GM19351 (cell line): ENCODE data around the gene POU3F3.

ENCODE experiments used
- ATAC-seq: cut with Tn5 transposase; IDR thresholded peaks from one replicate; pipeline ENCODE4 v1.9.1; 2021; ENCODE audit warnings: mild to moderate bottlenecking, moderate library complexity; ENCODE audit not compliant: unreplicated experiment

Gene POU3F3

GRCh38 chr2:104859766-104860450 lies 6.0 kb downstream of the POU3F3 start:
- no peak for ATAC-seq

DNA sequence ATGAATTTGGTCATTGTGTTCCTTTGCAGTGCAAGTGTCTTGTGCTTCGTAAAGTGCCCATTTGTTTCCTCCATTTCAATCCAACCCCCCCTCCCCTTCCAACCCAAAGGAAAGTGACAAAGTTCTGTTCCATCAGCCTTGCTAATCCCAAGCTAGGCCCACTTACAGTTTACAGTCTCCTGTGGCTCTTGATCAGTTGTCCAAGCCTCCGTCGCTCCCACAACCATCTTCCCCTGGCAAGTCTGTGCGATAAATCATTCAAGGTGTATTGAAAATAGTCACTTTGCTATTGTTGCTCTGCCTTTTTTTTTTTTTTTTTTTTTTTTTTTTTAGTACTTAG lies 6.5 kb downstream of the POU3F3 start:
- no peak for ATAC-seq

DNA sequence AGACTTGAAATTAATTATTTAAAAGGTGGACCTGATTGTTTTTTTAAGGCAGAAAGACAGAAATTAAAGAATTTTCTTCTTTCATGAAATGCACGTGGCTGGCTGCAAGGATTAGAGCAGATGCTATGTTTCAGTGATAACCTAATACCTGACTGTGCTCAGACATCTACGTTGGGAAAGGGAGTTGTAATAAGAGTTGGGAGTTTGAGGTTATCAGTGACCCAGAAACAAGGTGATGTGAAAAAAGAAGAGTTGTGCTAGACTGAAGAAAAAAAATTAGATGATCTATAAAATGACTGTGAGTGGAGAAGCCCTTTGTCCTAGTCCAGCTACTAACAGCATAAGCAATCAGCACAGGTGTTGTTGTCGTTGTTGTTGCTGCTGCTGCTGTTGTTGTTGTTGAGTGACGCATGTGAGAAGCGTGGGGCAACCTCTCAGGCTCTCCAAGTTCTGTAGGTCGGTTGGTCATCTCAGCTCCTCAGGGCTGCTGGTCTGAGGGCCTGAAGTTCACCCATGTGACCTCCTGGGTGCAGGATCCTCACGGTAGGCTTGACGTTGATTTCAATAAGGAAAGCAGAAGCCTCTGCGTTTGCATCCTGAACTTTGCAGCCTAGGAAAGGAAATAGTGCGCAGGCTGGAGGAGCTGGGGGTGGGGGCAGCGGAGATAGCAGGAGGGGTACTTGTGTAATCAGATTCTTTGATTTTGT lies 7.6 kb downstream of the POU3F3 start:
- no peak for ATAC-seq

- no peak for ATAC-seq
Observed at GRCh38 chr2:104862058-104862941, 8.4 kb downstream of the POU3F3 start.

DNA sequence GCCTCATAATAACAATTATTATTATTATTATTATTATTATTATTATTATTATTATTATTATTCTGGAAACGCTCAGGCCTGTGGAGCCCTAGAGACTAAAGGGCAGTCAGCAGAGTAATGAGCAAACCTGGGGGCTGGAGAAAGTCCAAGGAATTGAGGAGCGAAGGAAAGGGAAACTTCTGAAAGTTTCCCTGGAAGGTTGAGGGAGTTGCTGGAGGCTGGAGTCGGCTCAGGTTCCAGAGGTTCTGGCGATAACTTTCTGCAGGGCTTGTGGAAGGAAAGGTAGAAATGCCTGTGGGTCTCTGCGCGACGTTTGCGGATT lies 9.2 kb downstream of the POU3F3 start:
- ATAC-seq, result no peak

- ATAC-seq, result no peak
Observed at GRCh38 chr2:104863468-104864279, 9.8 kb downstream of the POU3F3 start.

DNA sequence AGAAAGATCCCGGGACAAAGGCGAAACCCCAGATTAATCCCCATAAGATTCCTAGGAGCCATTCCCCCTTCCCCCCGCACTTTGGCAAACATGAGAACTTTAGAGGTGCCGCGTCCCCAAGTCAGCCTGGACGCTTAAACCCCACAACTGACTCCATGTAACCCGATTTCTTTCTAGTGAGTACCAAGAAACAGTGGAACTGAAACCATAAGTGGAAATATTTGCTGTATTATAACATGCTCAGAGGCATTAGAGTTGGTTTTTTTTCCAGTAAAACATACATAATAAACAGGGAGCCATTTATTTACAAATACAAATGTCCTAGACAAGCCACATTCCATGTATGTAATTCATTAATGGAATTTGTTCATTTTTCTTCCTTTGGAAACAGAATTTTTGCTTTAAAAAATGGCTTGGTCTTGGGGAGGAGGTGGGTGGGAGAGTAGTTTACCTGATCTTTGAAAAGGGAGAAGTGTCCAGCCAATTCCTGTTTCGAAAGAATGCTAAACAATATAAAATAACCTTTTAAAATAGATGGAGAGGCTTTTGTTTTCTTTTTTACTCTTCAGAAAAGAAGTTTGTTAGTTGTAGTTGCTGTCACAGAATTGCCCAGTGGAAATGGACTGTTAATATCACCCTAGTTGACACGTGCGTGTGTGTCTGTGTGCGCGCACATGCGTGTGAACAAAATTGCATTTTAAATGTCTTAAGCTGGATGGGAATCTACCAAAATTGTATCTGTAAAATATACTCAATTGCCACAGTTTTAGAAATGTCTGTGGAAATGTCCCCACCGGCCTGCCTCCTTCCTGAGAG lies 10.6 kb downstream of the POU3F3 start:
- ATAC-seq, result no peak

DNA sequence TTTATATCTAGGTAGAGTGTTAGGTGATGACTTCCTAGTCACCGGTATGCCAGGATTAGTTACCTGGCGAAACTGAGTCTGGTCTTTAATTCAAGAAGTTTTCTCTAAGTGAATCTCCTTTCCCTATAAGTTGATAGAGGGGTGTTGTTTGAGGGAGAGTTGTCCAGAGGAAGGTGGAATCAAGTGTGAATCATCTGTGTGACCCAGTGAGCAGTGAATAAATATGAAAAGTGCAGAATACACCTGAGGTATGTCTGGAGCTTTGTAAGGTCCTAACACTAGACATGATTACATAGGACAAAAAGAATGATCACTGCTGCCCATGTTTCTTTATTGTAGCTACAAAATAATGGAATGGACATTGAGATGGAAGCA lies 11.2 kb downstream of the POU3F3 start:
- no peak for ATAC-seq

- ATAC-seq, result no peak
Observed at GRCh38 chr2:104866122-104866864, 12.4 kb downstream of the POU3F3 start.

DNA sequence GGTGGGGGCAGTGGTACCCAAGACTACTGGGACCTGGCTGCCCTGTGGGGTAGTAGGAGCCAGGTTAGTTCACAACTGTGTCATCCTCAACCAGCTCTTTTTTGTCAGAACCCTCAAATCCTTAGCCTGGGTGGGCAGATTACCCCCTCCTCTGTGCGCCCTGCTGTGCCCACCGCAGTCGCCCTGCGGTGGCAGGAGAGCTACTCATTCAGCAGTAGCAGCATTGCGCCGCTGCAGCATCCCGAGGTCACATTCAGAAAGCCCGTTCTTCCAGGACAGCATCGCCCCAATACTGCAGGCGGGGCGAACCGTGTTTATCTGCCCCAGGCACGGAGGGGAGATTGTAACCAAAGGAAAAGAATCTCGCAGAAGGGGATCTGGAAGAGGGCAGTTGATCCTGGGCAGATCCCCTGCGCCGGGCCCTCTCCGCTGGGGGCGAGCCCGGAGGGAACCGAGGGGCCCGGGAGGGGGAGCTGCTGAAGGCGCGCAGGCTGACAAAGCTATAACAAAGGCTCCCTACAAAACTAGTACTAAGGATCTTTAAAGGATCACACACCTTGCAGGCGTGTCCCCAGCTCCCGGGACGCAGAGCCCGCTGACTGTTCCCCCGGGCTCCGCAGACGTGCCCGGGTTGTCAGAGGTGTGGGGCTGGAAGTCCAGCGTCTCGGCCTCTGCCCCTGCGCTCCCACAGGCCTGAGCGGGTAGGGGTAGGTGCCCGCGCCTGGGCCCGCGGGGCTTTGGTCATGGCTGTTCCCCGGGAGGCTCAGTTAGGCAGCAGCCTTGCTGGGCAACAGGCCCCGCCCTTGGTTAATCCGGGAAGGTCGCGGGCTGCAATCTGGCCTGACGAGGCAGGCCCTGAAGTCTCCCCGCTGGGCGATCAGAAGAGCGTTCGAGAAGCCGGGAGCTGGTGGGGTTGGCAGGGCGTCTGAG lies 13.2 kb downstream of the POU3F3 start:
- ATAC-seq, result no peak

GRCh38 chr2:104867813-104868504 lies 14.0 kb downstream of the POU3F3 start:
- no peak for ATAC-seq

- ATAC-seq, result no peak
Observed at GRCh38 chr2:104868505-104868866, 14.6 kb downstream of the POU3F3 start.

DNA sequence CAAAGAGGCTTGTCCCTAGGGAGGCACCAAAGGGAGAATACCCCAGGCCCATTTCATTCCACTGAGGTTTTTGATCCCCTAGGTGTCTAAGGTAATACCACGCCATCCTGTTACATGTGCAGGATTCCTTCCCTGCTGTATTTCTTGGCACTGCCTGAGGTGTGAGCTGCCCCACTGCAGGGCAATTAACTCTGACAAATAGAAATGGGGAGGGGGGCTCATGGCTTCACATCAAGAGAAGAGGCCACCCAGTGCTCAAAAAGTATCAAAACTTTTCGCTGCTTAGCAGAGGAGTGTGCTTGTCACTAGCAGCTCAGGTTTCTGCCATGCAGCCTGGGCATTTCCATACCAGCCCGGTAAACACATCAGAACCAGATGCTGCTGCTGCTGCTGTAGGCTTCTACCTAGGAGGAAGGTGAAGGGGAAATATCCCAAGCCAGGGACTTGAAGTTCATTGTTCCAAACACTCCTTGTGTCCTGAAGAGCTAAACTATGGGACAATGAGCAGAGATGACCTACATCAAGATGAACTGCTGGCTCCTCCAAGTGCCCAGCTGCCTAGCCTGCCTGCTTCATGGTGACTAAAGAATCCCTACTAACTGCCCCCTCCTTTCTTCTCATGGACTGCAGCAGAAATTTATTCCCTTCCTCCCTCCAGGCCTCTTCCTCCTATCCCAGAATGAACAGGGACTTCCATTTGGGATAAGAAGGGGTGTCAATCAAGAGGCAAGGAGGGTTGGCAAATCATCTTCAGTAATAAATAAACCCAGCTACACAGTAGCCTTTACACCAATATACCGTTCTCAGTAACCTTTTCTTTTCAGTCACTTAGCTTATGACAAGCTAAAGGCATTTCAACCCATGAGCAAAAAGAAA lies 16.4 kb downstream of the POU3F3 start:
- ATAC-seq, result no peak

- ATAC-seq, result no peak
Observed at GRCh38 chr2:104871649-104871971, 17.7 kb downstream of the POU3F3 start.

DNA sequence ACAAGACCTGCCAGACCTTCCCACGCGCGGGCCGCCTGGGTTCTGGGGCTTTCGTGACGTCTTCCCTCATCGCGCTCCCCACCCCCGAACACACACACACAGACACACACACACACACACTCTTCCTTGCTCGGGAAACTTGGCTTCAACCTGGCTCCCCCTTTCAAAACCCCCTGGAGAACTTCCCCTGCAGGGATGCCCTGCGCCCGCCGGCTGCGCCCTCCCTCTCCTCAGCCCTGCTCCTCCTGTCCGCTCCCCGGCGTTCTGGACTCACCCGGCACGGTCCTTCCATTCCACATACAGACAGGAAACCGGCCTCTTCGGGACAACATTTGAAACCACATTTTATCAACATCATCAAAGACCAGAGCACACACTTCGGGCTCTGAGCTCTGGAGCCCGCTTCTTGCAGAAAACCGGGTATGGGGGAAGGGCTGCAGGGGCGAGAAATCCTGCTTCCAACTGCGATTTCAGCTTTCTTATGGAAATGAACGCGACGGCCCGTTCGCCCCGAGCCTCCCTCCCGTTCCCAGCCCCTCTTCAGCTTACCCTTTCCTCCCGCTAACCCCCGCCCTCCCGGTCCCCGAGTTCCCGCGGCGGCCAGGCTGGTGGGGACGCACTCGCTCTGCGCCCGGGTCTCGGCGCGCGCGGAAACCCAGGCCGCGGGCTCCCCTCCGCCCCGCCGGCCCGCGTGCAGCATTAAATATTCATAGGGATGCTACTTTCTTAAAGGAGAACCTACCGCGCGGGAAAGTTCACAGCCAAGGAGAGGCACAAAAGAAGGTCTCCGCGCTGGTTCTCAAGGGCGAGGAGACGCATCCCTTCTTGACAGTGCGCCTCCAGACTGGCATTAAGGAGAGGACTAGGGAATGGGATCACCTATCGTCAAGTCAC lies 18.3 kb downstream of the POU3F3 start:
- no peak for ATAC-seq
